A673 (cell line): Measurements from ENCODE around the gene APLP2. TPM values are rescaled to one million over a fixed set of nuclear protein-coding genes. Genes with fewer than 3 reads are reported as not detected.
A peak's percentile ranks its signal among the peaks of the same experiment; 100 is the strongest.

Source experiments
- BruUV-seq: library from RNA; stranded (reverse); fragments of 400-500 nt; replicated peaks from 2 replicates; lab custom pipeline; 2021; lab: Mats Ljungman, UMichigan
- CTCF ChIA-PET: fragments of 300-600 bp; sonication (Branson Sonifier 250); formaldehyde crosslinking; loops from one replicate; lab custom pipeline; 2022; ENCODE audit warnings: antibody characterized with exemption; lab: Charles Lee
- POLR2A ChIA-PET: fragments of 300-600 bp; sonication (Branson Sonifier 250); formaldehyde crosslinking; loops from one replicate; lab custom pipeline; 2022; ENCODE audit warnings: antibody characterized with exemption; ENCODE audit not compliant: low non-redundant PET; lab: Charles Lee
- DNase-seq: peaks from one replicate; pipeline ENCODE4 v3.0.0-alpha.2; 2015; ENCODE audit warnings: low spot score
- H3K27ac ChIP-seq: fragments of 200-600 bp; sonication (generic); 2 replicates; pipeline ENCODE4 v1.5.1; 2016; ENCODE audit warnings: mixed run types, low read depth, mild to moderate bottlenecking, mixed read lengths, antibody characterized with exemption, low read length; ENCODE audit not compliant: poor library complexity, severe bottlenecking
- H3K27me3 ChIP-seq: fragments of 200-600 bp; sonication (generic); replicated peaks from 2 replicates; pipeline ENCODE4 v1.6.1; 2017; ENCODE audit warnings: mixed run types, low read depth, mild to moderate bottlenecking, mixed read lengths, antibody characterized with exemption, low read length; ENCODE audit not compliant: insufficient read depth, poor library complexity
- H3K36me3 ChIP-seq: fragments of 200-600 bp; sonication (generic); 2 replicates; pipeline ENCODE4 v1.6.1; 2016; ENCODE audit warnings: mixed run types, mild to moderate bottlenecking, mixed read lengths, antibody characterized with exemption, low read length; ENCODE audit not compliant: insufficient read depth, poor library complexity, severe bottlenecking
- H3K4me1 ChIP-seq: fragments of 200-600 bp; sonication (generic); 2 replicates; pipeline ENCODE4 v1.6.1; 2017; ENCODE audit warnings: mixed run types, mild to moderate bottlenecking, mixed read lengths, antibody characterized with exemption, low read length; ENCODE audit not compliant: insufficient read depth, poor library complexity, severe bottlenecking
- H3K4me3 ChIP-seq: fragments of 200-600 bp; sonication (generic); 2 replicates; pipeline ENCODE4 v1.5.1; 2016; ENCODE audit warnings: low read depth, mixed run types, mild to moderate bottlenecking, mixed read lengths, low read length; ENCODE audit not compliant: poor library complexity, severe bottlenecking
- H3K9me3 ChIP-seq: fragments of 200-600 bp; sonication (generic); 2 replicates; pipeline ENCODE4 v1.6.1; 2016; ENCODE audit warnings: mixed run types, low read depth, mild to moderate bottlenecking, mixed read lengths, antibody characterized with exemption, low read length; ENCODE audit not compliant: poor library complexity, severe bottlenecking
- EZH2 ChIP-seq: fragments of 200-600 bp; sonication (generic); IDR thresholded peaks from 2 replicates; pipeline ENCODE4 v1.6.1; 2017; ENCODE audit warnings: borderline replicate concordance, low read depth, mild to moderate bottlenecking, mixed read lengths, antibody characterized with exemption, low read length; ENCODE audit not compliant: poor library complexity, severe bottlenecking
- intact Hi-C: fragments of 100-400 bp; cut with micrococcal nuclease; formaldehyde crosslinking; loops from one replicate; pipeline ENCODE4 v1.10.0; 2022; ENCODE audit not compliant: unreplicated experiment
- total RNA-seq: library from RNA; stranded (reverse); gene quantifications from 2 replicates; pipeline ENCODE4 v1.2.3, GENCODE V29; 2021
- TF ChIP-seq, protein P1 (sequence below): fragments of 300-800, 200-600 bp; sonication (generic); conservative IDR thresholded peaks from 2 replicates; pipeline ENCODE4 v1.5.1; 2017; ENCODE audit warnings: low read depth, mild to moderate bottlenecking, antibody characterized with exemption, low read length, moderate library complexity, mixed read lengths

The APLP2 gene
- total RNA-seq, 1 experiment from 2014 or later: 175 TPM

DNA sequence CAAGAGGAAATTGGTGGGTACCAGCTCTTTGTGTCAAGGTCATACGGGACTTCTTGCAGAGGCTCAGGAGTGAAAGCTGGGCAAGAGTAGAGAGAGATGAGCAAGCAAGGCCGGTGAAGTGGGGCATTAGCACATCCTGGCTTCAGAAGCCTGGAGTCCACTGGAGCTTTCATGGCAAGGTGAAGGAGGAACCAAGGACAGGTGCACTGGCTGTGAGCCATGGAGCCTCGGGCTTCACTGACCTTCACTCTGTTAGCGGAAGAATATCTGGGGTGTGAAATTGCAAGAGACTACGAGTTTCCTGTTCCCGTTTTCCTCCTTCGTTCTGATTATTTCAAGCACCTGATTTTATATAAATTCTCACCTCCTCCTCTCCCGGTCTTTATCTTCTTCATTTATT is 64.0 kb downstream of the APLP2 start:
- Histone ChIP-seq H3K9me3 (no peaks in the 10 kb centered on the region), H3K27me3 (no peaks in the 10 kb centered on the region), H3K4me3 (no peak overlapping the region), H3K4me1 (no peaks in the 10 kb centered on the region), H3K27ac (no peak overlapping the region), H3K36me3 (peaks cover 34% of the 10 kb centered on the region)
- TF ChIP-seq EZH2: no peak
- TF ChIP-seq, protein P1, sequence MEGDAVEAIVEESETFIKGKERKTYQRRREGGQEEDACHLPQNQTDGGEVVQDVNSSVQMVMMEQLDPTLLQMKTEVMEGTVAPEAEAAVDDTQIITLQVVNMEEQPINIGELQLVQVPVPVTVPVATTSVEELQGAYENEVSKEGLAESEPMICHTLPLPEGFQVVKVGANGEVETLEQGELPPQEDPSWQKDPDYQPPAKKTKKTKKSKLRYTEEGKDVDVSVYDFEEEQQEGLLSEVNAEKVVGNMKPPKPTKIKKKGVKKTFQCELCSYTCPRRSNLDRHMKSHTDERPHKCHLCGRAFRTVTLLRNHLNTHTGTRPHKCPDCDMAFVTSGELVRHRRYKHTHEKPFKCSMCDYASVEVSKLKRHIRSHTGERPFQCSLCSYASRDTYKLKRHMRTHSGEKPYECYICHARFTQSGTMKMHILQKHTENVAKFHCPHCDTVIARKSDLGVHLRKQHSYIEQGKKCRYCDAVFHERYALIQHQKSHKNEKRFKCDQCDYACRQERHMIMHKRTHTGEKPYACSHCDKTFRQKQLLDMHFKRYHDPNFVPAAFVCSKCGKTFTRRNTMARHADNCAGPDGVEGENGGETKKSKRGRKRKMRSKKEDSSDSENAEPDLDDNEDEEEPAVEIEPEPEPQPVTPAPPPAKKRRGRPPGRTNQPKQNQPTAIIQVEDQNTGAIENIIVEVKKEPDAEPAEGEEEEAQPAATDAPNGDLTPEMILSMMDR: no peak
- BruUV-seq: no TSS peak
- DNase-seq: no peak
- ChIA-PET POLR2A (no interaction called here), CTCF (interaction anchor here (0.6 kb wide), 2 partner anchors 53 to 218 kb away, joined by 3 read pairs; no protein-coding TSS in a partner anchor)
- intact Hi-C loops: loop anchor here (5.0 kb wide), 1 partner anchor 366 kb away; no protein-coding TSS in a partner anchor

DNA sequence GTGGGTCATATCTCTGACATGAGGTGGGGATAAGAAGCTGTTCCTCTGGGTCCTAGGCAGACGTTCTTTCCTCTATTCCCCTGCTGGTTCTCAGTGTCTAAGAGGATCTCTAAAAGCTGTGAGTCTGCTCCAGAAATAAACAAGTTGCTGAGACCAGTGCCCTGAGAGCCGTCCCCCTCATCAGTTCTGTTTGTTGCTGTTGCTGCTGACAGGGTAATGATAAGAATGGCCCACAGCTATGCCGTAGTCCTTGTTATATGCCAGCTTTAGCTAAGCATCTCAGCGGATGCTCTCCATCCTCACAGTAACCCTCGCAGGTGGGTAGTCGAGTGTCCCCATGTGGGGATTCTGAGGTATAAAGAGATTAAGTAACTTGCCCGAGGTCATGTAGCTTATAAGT is 66.4 kb downstream of the APLP2 start:
- BruUV-seq: no TSS peak
- POLR2A ChIA-PET: no interaction called here
- no peak for DNase-seq
- intact Hi-C loops: no loop called here
- Histone ChIP-seq H3K4me1 (no peaks in the 10 kb centered on the region), H3K27ac (no peak overlapping the region), H3K9me3 (no peaks in the 10 kb centered on the region), H3K36me3 (peaks cover 23% of the 10 kb centered on the region), H3K4me3 (no peak overlapping the region), H3K27me3 (no peaks in the 10 kb centered on the region)
- no peak for TF ChIP-seq EZH2
- TF ChIP-seq, protein P1: no peak
- CTCF ChIA-PET: interaction anchor here (0.5 kb wide), 1 partner anchor 32 kb away, joined by 3 read pairs; no protein-coding TSS in a partner anchor

DNA sequence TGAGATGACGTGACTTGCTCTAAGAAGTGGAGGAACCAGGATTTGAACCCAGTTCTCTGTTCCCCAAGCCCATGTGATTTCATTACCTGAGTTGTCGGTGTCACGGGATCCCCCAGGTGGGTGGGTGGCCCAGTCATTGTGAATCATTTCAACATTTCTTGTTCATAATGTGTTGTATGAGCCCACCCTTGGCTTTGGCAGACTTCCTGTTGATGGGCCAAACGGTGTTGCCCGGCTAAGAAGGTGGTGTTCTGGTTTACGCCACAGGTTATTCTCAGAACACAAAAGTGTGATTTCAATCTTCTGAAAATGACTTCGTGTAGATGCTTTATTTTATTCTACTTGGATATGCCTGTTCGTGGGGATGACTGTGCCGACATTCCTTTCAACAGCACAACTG is 68.3 kb downstream of the APLP2 start:
- no peak for TF ChIP-seq EZH2
- DNase-seq: no peak
- H3K27me3 ChIP-seq: no peaks in the 10 kb centered on the region
- H3K4me1 ChIP-seq: no peaks in the 10 kb centered on the region
- CTCF ChIA-PET: no interaction called here
- intact Hi-C loops: no loop called here
- BruUV-seq: no TSS peak
- H3K4me3 ChIP-seq: no peak overlapping the region
- no peak overlapping the region for H3K27ac ChIP-seq
- peaks cover 19% of the 10 kb centered on the region for H3K36me3 ChIP-seq
- no peaks in the 10 kb centered on the region for H3K9me3 ChIP-seq
- POLR2A ChIA-PET: no interaction called here

DNA sequence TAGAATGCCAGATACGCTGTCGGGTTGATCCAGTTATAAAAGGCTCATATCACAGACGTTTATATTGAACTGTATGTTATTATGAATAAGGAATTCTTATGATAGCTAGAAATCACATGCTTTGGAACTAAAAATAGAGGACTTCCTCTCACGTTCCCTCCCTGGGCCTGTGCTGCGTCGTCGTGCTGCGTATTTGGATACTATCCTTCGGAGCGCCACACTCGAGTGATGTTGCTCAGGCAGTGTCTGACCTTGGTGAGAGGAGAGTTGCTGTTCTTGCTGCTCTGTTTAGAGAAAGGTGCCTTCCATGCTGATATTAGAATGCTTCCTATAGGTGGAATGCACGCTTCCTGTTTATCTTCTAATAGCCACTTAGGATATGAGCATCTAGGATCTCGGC is 69.7 kb downstream of the APLP2 start:
- Histone ChIP-seq H3K9me3 (no peaks in the 10 kb centered on the region), H3K27me3 (no peaks in the 10 kb centered on the region), H3K36me3 (peaks cover 19% of the 10 kb centered on the region), H3K4me3 (no peak overlapping the region), H3K27ac (peak overlapping the region; percentile 20), H3K4me1 (no peaks in the 10 kb centered on the region)
- TF ChIP-seq EZH2: no peak
- TF ChIP-seq, protein P1: no peak
- POLR2A ChIA-PET: no interaction called here
- intact Hi-C loops: no loop called here
- CTCF ChIA-PET: no interaction called here
- no TSS peak for BruUV-seq
- no peak for DNase-seq
